RWPE2 (cell line): ENCODE data around the gene TUBB3.

Experiments
- ATAC-seq: fragments of 200-7000 bp; cut with Tn5 transposase; 3 replicates; pipeline ENCODE4 v1.9.1; 2021; ENCODE audit warnings: low read depth
- DNase-seq: peaks from one replicate; pipeline ENCODE4 v3.0.0-alpha.2; 2020; ENCODE audit warnings: low spot score
- H3K27ac ChIP-seq: fragments of 450-650 bp; 2 replicates; pipeline ENCODE4 v1.5.1; 2017; ENCODE audit warnings: mild to moderate bottlenecking; ENCODE audit not compliant: poor library complexity, severe bottlenecking
- H3K27me3 ChIP-seq: fragments of 250-450 bp; sonication (Bioruptor Pico); 2 replicates; pipeline ENCODE4 v1.5.1; 2021; ENCODE audit warnings: mild to moderate bottlenecking, moderate library complexity; ENCODE audit not compliant: insufficient read depth, poor library complexity, severe bottlenecking
- H3K36me3 ChIP-seq: fragments of 250-450 bp; sonication (Bioruptor Pico); 2 replicates; pipeline ENCODE4 v1.5.1; 2020; ENCODE audit warnings: low read depth, mild to moderate bottlenecking, moderate library complexity
- H3K4me1 ChIP-seq: fragments of 250-450 bp; sonication (Bioruptor Pico); 2 replicates; pipeline ENCODE4 v1.5.1; 2021; ENCODE audit warnings: mild to moderate bottlenecking, moderate library complexity; ENCODE audit not compliant: insufficient read depth, poor library complexity, severe bottlenecking
- H3K4me3 ChIP-seq: fragments of 250-450 bp; sonication (Bioruptor Pico); 2 replicates; pipeline ENCODE4 v1.5.1; 2021; ENCODE audit warnings: mild to moderate bottlenecking, moderate library complexity; ENCODE audit not compliant: severe bottlenecking
- H3K9me3 ChIP-seq: fragments of 250-450 bp; sonication (Bioruptor Pico); 2 replicates; pipeline ENCODE4 v1.5.1; 2021; ENCODE audit warnings: mild to moderate bottlenecking, moderate library complexity; ENCODE audit not compliant: severe bottlenecking
- CTCF ChIP-seq: fragments of 450-650 bp; IDR thresholded peaks from one replicate; pipeline ENCODE4 v1.5.1; 2017; ENCODE audit warnings: mild to moderate bottlenecking, moderate library complexity; ENCODE audit not compliant: poor library complexity, severe bottlenecking

TUBB3 gene

DNA sequence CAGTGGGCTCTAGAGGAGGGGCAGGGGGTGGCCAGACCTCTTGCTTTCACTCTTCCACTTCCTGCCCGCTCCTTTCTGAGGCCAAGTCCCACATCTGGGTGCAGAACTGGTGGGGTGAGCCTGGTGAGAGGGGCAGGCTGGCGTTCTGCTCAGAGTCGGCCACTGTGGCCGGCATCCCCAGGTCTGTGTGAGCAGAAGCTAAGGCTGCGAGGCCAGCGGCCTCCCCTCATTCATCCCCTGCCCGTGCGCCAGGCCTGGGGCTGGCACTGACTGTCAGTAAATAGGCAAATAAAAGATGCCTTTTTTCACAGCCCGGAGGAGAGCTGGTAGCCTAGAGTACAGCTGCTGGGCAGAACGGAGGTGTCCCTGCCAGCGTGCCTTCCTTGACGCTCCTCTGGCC is 26.6 kb downstream of the TUBB3 start:
- H3K4me3 ChIP-seq: no peak overlapping the region
- H3K9me3 ChIP-seq: no peaks in the 10 kb centered on the region
- DNase-seq (no peak), ATAC-seq (no peak)
- H3K27ac ChIP-seq: no peak overlapping the region
- no peaks in the 10 kb centered on the region for H3K36me3 ChIP-seq
- no peak for TF ChIP-seq CTCF
- H3K27me3 ChIP-seq: no peaks in the 10 kb centered on the region
- H3K4me1 ChIP-seq: no peaks in the 10 kb centered on the region

- DNase-seq (no peak), ATAC-seq (no peak)
- no peak for TF ChIP-seq CTCF
- no peaks in the 10 kb centered on the region for H3K9me3 ChIP-seq
- H3K4me1 ChIP-seq: no peaks in the 10 kb centered on the region
- H3K27ac ChIP-seq: no peak overlapping the region
- H3K36me3 ChIP-seq: peaks cover 9% of the 10 kb centered on the region
- no peak overlapping the region for H3K4me3 ChIP-seq
- H3K27me3 ChIP-seq: no peaks in the 10 kb centered on the region
Measured at GRCh38 chr16:89951509-89951908, 28.4 kb downstream of the TUBB3 start.

GRCh38 chr16:89952049-89952448 is 28.9 kb downstream of the TUBB3 start:
- H3K36me3 ChIP-seq: peaks cover 14% of the 10 kb centered on the region
- TF ChIP-seq CTCF: no peak
- DNase-seq (no peak), ATAC-seq (no peak)
- no peaks in the 10 kb centered on the region for H3K4me1 ChIP-seq
- no peak overlapping the region for H3K4me3 ChIP-seq
- H3K9me3 ChIP-seq: no peaks in the 10 kb centered on the region
- no peak overlapping the region for H3K27ac ChIP-seq
- H3K27me3 ChIP-seq: no peaks in the 10 kb centered on the region

- Histone ChIP-seq H3K4me1 (no peaks in the 10 kb centered on the region), H3K36me3 (peaks cover 19% of the 10 kb centered on the region), H3K4me3 (no peak overlapping the region), H3K27me3 (no peaks in the 10 kb centered on the region), H3K27ac (no peak overlapping the region), H3K9me3 (no peaks in the 10 kb centered on the region)
- TF ChIP-seq CTCF: no peak
- ATAC-seq: no peak
- DNase-seq: no peak
Measured at GRCh38 chr16:89952551-89952950, 29.4 kb downstream of the TUBB3 start.

DNA sequence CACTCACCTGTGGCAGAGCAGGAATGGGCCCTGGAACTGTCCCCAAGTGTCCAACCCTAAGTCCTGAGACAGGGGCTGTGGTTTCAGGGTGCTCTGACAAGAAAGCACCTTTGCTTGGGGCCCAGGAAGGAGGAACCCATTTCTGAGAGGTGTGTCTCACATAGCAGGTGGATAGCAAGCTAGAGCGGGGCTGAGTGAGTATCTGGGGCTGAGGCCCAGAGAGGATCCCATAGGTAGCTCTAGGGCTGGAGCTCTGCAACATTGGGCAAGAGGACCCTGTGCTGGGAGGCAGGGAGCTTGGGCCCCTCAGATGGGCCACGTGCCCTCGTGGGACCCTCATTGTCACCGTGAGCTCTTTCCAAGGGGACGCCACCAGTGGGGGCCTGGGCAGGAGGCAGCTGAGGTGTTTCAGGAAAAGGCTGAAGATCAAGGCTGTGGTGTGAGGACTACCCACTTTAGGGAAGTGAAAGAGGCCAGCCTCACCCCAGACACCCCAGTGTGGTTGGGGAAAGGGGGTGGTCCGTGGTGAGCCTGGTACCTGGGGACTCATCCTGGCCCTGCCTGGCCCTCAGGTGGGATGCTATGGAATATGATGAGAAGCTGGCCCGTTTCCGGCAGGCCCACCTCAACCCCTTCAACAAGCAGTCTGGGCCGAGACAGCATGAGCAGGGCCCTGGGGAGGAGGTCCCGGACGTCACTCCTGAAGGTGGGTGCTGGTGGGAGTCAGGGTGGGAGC is 30.7 kb downstream of the TUBB3 start:
- H3K9me3 ChIP-seq: no peaks in the 10 kb centered on the region
- no peak for DNase-seq
- H3K27ac ChIP-seq: no peak overlapping the region
- no peaks in the 10 kb centered on the region for H3K4me1 ChIP-seq
- ATAC-seq: no peak
- H3K36me3 ChIP-seq: peaks cover 31% of the 10 kb centered on the region
- H3K27me3 ChIP-seq: no peaks in the 10 kb centered on the region
- no peak for TF ChIP-seq CTCF
- H3K4me3 ChIP-seq: no peak overlapping the region
